GM12892 (cell line): Measurements from ENCODE around the gene TC2N.

Source experiments
- POLR2A ChIP-seq: IDR thresholded peaks from 2 replicates; pipeline ENCODE4 v1.6.1; 2011; ENCODE audit warnings: low read depth, low read length, control low read depth
- POLR2AphosphoS5 ChIP-seq: IDR thresholded peaks from 2 replicates; pipeline ENCODE4 v1.6.1; 2011; ENCODE audit warnings: low read depth, low read length, control low read depth

GRCh38 chr14:91899213-91899612 is 31.9 kb upstream of the TC2N start:
- TF ChIP-seq POLR2AphosphoS5 = no peak
- no peak for TF ChIP-seq POLR2A
